Epithelial cell of proximal tubule (primary cell): Measurements from ENCODE around the gene LRMDA. TPM values are rescaled to one million over a fixed set of nuclear protein-coding genes. Genes with fewer than 3 reads are reported as not detected.
A peak's percentile ranks its signal among the peaks of the same experiment; 100 is the strongest.

ENCODE experiments used
- DNase-seq: peaks from one replicate; pipeline ENCODE4 v3.0.0-alpha.2; 2011; ENCODE audit warnings: low read depth
- H3K4me3 ChIP-seq: 2 replicates; pipeline ENCODE4 v1.5.1; 2011; ENCODE audit warnings: low read depth, mild to moderate bottlenecking, low read length
- CTCF ChIP-seq: conservative IDR thresholded peaks from 2 replicates; pipeline ENCODE4 v1.5.1; 2012; ENCODE audit warnings: low read depth, mild to moderate bottlenecking, low read length
- total RNA-seq: library from RNA; depleted of rRNA; stranded (reverse); fragments of >200 nt; gene quantifications from 2 replicates; pipeline ENCODE4 v1.2.3, GENCODE V29; 2015

Gene LRMDA
- total RNA-seq, 1 donor from 2014 or later: 0.75 TPM

DNA sequence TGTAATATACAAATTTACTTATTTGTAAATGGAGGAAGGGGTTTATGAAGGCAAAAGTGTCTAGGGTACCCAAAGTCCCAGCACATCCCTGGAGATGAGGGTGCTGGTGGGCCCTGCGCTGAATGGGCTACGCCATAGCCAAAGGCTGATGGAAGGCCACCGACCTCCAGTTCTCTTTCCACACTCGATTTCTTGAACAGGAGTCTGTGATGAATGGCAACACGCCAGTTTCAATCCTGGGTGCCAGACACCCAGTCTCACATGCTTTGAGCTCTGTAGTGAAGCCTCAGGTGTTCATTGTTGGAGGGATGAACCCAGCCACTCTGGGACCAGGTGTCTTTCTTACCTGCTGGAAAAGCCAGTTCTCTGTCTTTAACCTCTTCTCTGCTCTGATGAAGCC lies 752 bp downstream of the LRMDA start:
- no peak for TF ChIP-seq CTCF
- peak overlapping the region; percentile 80 for H3K4me3 ChIP-seq
- DNase-seq: no peak

GRCh38 chr10:75432763-75433162 lies 1.3 kb downstream of the LRMDA start:
- peak overlapping the region; percentile 80 for H3K4me3 ChIP-seq
- no peak for TF ChIP-seq CTCF
- DNase-seq: no peak

DNA sequence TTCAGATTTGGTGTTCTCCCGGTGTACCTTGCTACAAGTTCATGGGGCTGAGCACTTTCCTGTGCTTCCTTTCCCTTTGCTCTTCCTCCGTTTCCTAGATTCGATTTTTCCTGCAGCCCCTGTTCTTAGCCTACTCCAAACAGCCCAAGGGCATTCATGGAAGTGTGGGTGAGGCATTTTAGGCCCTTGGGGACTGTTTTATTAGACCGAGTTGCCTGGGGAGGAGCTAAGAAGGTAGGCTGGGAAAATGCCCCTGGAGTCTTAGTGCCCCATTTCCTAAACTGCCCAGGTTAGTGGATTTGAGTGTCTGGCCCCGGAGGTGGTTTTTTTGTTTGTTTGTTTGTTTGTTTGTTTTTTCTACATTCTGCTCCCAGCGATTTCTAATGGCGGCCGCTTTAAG lies 1.8 kb downstream of the LRMDA start:
- no peak for TF ChIP-seq CTCF
- H3K4me3 ChIP-seq: peak overlapping the region; percentile 80
- DNase-seq: no peak

- no peak for TF ChIP-seq CTCF
- no peak overlapping the region for H3K4me3 ChIP-seq
- no peak for DNase-seq
Observed at GRCh38 chr10:75434291-75434690, 2.9 kb downstream of the LRMDA start.

DNA sequence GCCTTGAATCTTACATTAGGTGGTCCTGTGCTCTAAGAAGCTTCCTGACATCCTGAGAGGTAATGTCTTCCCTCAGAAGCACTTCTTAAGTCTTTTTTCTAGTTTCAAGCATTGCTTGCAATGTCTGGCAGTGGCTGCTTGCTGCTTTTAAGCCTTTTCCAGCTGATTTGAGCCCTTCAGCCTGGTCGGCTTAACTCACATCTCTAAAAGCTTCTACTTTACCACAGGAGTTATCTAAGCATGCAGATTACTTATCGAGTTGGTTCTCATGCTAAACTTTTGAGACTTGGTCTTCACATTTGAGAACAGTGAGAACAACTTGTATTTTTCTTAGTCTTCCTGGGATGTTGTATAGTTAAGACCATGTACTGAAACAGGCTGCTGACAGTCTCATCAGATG lies 3.9 kb downstream of the LRMDA start:
- DNase-seq: no peak
- no peak for TF ChIP-seq CTCF

DNA sequence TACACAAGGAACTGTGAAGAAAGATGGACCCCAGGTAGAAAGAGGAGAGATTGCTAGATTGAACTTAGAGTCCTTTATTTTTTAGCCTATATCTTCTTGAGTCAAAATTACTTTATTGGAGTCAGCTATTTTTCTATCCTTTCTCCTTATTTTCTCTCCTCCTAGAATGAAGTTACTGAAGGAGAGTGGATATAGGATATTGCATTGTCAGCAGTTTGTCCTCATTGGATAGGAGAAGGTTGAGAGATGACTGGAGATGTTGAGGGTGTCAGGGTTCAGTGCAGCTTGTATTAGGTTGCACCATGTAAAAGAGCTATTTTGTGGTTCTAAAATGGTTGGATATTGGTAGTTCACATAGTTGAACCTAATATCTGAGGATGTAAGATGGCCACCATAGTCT lies 5.5 kb downstream of the LRMDA start:
- H3K4me3 ChIP-seq: no peak overlapping the region
- TF ChIP-seq CTCF: no peak
- DNase-seq: no peak

More for the DNA sequence above, 3.9 kb downstream of the LRMDA start:
- no peak overlapping the region for H3K4me3 ChIP-seq

DNA sequence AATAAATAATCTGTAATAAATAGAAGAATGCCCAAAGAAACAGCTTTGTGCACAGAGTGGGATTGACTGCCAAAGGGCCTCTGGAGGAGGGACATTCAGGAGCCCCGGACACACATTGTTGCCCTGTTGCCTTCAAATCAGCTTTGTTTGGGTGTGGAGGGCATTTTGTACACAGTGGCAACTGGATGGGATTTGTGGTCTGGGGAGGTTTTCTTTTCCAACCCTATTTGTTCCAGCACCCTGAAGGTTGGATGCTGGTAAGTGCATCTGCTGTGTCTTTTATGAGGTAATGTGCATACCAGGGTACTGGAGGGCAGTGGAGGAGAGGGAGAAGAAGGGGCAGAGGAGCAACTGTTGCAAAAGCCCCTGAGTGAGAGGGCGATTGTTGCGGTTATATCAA lies 6.3 kb downstream of the LRMDA start:
- no peak overlapping the region for H3K4me3 ChIP-seq
- TF ChIP-seq CTCF: no peak
- no peak for DNase-seq
